ENCODE measurements around the gene AREG.

Gene AREG

GRCh38 chr4:74466242-74466641 is 21.3 kb downstream of the AREG start:
- DNase-seq, result no peak

GRCh38 chr4:74471264-74471663 is 26.3 kb downstream of the AREG start:
- no peak for DNase-seq

GRCh38 chr4:74473155-74473811 is 28.3 kb downstream of the AREG start:
- no peak for DNase-seq

- no peak for DNase-seq
These were observed 29.6 kb downstream of the AREG start for GRCh38 chr4:74474345-74475090.

- no peak for DNase-seq
These were observed 30.3 kb downstream of the AREG start for GRCh38 chr4:74475091-74475800.

- no peak for DNase-seq
These were observed 31.0 kb downstream of the AREG start for GRCh38 chr4:74475946-74476345.

- DNase-seq, result no peak
These were observed 34.1 kb downstream of the AREG start for GRCh38 chr4:74479009-74479408.

- DNase-seq, result no peak
These were observed 35.3 kb downstream of the AREG start for GRCh38 chr4:74480267-74480666.

- DNase-seq, result no peak
These were observed 37.1 kb downstream of the AREG start for GRCh38 chr4:74481891-74482609.

GRCh38 chr4:74483226-74483911 is 38.4 kb downstream of the AREG start:
- no peak for DNase-seq

- no peak for DNase-seq
These were observed 42.0 kb downstream of the AREG start for GRCh38 chr4:74486905-74487304.

GRCh38 chr4:74487771-74488170 is 42.8 kb downstream of the AREG start:
- DNase-seq, result no peak

- DNase-seq, result no peak
These were observed 45.8 kb downstream of the AREG start for GRCh38 chr4:74490736-74491135.

GRCh38 chr4:74499986-74500781 is 55.2 kb downstream of the AREG start:
- no peak for DNase-seq

GRCh38 chr4:74501579-74501978 is 56.6 kb downstream of the AREG start:
- DNase-seq, result no peak

- DNase-seq, result no peak
These were observed 58.6 kb downstream of the AREG start for GRCh38 chr4:74503580-74503979.

GRCh38 chr4:74504212-74504611 is 59.3 kb downstream of the AREG start:
- no peak for DNase-seq

All from bone marrow (tissue), 2 donors.